VCaP (cell line): ENCODE measurements around the gene AP1S3.

Source experiments
- H3K27ac ChIP-seq: fragments of 450-650 bp; 2 replicates; pipeline ENCODE4 v1.5.1; 2017
- CTCF ChIP-seq: fragments of 450-650 bp; conservative IDR thresholded peaks from 2 replicates; pipeline ENCODE4 v1.5.1; 2017; ENCODE audit warnings: mild to moderate bottlenecking, moderate library complexity

The AP1S3 gene

GRCh38 chr2:223744580-223744979 is 92.8 kb downstream of the AP1S3 start:
- H3K27ac ChIP-seq: no peak overlapping the region
- TF ChIP-seq CTCF: no peak

DNA sequence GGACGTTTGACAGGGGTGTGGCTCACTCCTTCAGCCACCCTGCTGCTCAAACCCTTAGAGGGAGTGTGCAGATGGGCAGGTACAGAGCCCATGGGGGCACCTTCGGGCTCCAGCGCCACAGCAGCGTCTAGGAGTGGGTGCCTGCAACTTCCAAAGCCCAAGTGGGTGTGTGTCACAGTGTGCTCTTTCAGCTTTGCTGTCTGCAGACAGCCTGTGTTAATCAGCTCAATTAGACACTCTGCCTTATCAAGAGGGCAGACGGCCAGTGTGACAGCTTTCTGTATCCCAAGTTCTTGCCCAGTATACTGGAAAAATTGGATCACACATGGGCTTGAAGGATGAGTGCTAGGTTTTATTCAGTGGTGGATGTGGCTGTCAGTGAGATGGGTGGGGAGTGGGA is 96.7 kb downstream of the AP1S3 start:
- no peak for TF ChIP-seq CTCF
- H3K27ac ChIP-seq: no peak overlapping the region

DNA sequence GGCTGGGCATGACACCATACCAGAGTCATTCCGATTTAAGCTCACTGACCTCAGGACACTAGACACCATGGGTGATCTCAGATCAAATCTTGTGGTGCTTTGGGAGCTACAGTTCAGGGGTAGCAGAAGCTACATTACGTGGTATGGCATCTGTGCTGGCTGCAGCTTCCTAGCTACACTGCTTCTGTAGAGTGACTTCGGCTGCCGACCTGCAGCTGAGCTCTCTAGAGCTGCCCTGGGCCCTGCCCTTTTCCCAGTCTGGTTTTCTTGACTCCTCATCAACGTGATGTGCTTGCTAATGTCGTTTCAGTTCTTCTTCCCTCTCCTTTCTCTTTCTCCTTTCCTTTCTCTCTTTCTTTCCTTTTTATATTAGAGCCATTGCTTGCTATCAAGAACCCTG is 100.2 kb downstream of the AP1S3 start:
- TF ChIP-seq CTCF: no peak
- no peak overlapping the region for H3K27ac ChIP-seq

GRCh38 chr2:223736488-223736887 is 100.9 kb downstream of the AP1S3 start:
- no peak overlapping the region for H3K27ac ChIP-seq
- no peak for TF ChIP-seq CTCF

GRCh38 chr2:223735659-223736244 is 101.6 kb downstream of the AP1S3 start:
- TF ChIP-seq CTCF: no peak
- H3K27ac ChIP-seq: no peak overlapping the region

DNA sequence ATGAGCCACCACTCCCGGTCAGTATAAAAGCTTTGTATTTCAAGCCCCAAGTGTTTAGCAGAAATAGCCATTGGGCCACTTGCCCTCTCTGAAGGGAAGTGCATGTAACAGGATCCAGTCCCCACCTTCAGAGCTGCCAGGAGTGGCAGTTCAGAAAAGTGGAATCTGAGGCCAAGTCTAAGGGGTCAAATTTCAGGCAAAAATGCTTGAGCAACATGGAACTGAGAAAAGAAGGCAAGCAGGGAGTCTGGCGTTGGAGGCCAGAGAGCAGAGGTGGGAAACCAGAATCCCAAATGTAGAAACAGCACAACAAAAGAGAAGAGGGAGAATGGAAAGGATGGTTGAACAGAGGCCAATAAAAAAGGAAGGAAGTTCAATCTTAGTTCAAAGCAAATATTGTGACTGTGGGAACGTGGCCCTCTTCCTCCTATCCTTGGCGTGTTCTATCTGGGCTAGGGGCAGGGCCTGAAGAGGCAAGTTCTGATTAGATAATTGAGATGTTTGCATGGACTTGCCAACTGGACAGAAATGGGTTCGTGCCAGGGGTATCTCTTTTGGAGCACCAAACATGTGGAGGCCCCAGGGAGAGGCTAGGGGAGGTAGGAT is 102.2 kb downstream of the AP1S3 start:
- H3K27ac ChIP-seq: no peak overlapping the region
- TF ChIP-seq CTCF: no peak

GRCh38 chr2:223734346-223734745 is 103.0 kb downstream of the AP1S3 start:
- no peak for TF ChIP-seq CTCF
- H3K27ac ChIP-seq: no peak overlapping the region
